HG03521 (cell line): ENCODE data around the gene GIT2.
"Not testable (repeated sequence)": the region's sequence is repeated elsewhere in the genome, so short reads cannot be mapped to it uniquely, and the experiment has no call there.

ENCODE experiments used
- ATAC-seq: cut with Tn5 transposase; IDR thresholded peaks from one replicate; pipeline ENCODE4 v1.9.1; 2021; ENCODE audit warnings: mild to moderate bottlenecking, moderate library complexity; ENCODE audit not compliant: unreplicated experiment

The GIT2 gene

DNA sequence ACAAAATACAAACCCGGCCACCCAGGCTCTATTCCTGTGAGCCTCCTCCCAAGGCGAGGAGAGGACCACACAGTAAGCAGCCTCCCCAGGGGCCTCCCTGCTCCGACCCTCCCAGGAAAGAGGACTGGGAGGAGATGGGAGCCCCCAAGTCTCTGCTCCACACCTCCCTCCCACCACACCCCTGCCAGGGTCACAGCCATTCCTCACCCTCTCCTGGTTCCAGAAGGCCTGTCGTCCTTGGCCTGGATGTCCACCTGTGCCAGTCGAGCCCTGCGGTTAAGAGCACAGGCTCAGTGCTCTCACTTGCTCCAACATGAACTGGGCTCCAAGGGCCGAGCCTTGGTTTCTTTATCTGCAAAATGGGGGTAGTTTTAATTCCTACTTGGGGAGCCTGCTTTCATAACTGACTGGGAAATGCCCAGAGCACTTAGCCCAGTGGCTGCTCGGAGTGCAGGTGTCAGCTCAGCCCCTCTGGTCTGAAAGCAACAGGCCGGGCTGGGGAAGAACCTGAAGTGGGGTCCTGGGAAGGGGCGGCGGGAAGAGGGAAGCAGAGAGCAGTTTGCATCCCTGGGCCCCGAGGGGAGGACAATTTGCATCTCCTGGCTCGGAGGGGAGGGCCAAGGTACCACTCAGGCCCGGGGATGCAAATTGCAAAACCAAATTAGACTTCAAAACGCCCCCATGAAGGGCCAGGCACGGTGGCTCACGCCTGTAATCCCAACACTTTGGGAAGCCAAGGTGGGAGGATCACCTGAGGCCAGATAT is 72.5 kb downstream of the GIT2 start:
- no peak for ATAC-seq

DNA sequence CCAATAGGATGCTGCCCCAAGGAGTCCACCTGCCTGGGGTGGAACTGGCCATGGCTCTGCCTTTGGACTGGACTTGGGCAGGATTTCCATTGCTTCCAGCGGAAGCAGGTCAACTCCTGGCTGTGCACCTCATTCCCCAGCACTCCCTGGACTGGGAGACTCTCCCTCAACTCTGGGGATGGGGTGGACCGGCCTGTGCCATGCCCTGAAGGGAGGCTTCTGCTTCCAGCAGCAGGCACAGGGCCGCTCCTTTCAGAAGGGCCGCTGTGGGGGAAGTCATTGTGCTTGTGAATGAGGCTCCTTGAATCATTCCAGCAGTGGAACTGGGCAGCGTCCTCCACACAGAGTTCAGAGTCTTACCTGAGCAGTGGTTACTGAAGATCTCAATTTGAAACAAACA is 73.1 kb downstream of the GIT2 start:
- no peak for ATAC-seq

DNA sequence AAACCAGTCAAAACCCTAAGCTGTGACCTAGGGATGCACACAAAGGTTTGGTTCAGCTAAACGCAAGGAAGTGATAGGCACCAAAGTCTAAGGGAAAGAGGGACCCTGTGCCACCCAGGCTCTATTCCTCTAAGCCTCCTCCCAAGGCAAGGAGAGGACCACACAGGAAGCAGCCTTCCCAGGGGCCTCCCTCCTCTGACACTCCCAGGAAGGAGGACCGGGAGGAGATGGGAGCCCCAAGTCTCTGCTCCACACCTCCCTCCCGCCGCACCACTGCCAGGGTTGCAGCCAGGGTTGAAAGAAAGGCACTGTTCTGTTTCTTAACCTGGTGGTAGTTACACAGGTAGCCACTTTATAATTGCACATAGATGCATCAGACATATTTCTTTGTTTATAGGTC is 74.2 kb downstream of the GIT2 start:
- ATAC-seq: no peak

DNA sequence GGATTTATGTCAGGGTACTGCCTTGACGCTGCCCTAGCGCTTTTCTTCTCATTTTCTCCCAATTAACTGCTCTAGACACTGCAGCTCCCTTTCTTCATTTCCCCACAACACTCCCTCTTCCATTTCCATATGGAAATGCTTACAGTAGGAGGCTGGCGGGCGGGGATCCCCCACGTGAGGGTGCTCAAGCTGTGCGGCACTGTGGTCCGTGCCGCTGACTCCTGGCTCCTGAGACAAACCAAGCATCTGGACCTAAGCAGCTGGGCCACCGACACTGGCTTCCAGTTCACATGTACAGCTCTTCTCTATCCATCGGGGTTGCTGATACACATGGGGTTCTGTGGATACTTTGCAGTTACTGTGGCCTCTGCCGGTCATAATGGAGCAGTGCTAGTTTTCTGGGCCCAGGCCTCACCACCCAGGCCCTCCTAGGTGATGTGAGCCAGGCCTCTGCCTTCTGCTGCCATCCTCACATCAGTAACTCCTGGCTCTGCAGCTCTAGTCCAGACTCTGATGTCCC is 75.8 kb downstream of the GIT2 start:
- ATAC-seq: no peak

DNA sequence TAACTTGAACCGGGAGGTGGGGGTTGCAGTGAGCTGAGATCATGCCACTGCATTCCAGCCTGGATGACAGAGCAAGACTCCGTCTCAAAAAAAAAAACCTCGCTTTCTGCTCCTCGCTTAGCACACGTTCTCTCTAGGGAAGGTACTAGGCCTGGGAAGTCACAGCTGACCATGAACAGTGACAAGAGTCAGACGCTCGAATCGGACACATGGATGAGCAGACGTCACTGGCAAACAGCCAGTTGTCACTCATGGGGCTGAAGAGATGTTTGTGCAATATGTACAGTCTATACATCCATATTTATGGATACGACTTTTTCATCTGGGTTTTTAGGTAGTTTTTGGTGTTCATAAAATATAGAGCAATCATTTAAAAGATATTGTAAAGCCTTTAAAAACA is 76.7 kb downstream of the GIT2 start:
- ATAC-seq: no peak

DNA sequence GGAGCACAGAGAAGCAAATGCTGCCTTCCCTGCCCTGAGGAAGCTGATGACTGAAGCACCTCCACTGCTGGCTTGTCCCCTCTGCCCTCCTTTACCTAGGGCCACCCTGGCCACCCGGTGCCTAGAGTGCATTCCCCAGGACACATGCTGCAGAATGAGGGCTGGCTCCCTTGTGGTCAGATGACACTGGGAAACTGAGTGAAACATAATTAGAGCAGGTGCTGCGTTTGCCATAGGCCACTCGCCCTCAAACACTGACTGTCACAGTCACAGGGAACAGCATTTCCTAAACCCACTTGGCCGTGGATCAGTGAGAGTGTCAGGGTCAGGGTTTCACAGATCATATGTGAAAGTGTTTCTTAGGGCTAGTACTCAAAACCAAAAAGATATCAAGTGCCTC is 80.1 kb downstream of the GIT2 start:
- no peak for ATAC-seq

DNA sequence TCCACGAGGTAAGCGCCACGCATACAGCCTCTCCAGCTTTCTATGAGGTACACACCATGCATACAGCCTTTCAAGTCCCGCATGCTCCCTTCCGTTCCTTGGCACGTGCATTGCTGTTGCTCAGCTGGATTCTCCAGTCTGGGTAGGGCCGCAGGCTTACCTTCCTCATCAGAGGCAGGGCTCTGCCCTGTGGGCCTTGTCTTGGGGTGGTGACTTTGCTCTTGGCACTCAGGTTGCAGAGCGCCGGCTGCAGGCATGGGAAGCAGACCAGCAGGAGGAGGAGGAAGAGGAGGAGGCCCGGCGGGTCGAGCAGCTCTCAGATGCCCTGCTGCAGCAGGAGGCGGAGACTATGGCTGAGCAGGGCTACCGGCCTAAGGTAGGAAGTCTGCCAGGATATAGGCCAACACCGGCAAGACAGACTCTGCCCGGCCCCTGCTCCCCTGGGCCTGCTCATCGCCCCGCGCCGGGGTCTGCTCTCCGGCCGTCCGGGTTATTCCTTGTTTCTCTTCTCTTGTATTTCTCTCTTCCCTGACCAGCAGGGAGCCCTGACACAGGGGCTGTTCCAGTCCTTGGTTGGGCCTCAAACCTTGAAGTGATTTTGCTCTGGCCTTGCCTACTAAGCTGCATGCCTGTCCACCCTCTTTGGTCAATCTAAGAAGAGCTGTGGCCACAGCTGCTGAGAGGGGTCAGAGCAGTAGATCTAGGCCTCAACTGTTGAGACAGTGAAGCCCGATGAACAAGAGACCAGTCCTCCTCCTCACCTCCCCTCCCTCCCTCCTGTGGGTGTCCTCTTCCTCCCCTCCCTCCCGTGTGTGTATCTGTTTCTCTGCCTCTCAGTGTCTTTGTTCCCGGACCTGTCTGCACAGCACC is 80.8 kb downstream of the GIT2 start:
- ATAC-seq: no peak

DNA sequence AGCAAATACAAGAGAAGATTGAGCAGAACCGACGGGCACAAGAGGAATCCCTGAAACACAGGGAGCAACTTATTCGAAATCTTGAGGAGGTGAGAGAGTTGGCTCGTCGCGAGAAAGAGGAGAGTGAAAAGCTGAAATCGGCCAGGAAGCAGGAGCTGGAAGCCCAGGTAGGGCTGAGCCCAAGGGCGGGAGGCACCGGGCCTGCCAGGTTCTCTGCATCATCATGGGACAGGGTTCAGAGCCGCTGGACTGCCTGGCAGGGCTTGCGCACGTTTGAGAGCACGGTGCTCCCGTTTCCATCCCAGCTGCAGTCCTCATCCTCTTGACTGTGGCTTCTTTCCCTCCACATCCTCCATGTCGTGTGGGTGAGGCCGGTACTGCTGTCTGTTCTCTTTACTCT is 81.7 kb downstream of the GIT2 start:
- ATAC-seq: no peak

DNA sequence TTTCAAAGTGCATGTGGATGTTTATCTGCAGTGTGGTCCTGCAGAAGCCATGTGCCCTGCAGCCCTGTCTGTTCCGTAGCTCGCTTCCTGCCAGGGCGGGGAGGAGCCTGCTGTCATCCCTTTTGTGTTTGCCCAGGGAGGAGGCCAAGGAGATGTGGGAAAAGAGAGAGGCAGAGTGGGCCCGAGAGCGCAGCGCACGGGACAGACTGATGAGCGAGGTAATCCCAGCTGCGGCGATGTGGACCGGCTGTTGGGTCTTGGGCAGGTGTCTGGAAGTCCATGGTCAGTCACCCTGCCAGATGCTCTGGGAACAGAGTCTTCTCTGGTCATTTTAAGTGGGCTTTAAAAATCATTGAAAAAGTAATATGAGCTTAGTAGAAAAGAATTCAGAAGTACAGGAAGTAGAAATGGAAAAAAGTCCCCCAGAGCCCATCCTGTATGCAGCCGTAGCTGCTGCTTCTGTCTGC is 83.3 kb downstream of the GIT2 start:
- ATAC-seq: no peak

DNA sequence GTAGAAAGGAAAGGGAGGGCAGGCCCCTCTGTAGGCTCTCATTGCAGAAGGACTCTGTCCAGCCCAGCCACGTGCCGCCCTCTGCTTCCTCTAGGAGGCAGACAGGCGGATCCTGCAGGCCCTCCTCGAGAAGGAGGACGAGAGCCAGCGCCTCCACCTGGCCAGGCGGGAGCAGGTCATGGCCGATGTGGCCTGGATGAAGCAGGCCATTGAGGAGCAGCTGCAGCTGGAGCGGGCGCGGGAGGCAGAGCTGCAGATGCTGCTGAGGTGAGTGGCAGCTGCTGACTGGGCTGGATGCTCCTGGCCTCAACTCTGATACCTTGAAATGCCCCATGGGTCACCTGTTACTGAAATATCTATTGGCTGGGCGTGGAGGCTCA is 85.2 kb downstream of the GIT2 start:
- no peak for ATAC-seq

DNA sequence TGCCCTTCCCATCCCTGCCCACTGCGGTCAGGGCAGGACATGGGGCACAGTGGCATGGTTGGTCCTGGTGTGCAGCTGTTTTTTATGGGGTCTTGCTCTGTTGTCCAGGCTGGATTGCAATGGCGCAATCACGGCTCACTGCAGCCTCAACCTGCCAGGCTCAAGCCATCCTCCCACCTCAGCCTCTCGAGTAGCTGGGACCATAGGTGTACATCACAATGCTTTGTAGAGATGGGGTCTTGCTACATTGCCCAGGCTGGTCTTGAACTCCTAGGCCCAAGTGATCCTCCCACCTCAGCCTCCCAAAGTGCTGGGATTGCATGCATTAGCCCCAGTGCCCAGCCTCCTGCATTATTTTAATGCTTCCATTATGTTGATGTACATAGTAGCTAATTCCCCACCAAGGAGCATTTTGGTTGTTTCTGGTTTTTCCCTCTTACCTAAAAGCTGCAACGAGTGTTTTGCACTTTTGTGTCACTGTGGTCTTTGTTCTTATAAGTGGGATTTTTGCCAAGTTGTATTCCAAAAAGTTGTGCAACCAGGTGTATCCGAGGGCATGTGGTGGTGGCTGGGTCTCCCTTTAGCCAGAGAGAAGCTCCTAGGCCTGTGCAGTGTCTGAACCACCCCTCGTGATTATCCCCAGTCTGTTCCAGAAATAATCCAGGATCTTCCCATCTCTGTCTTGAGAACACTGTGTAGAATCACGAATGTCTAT is 85.8 kb downstream of the GIT2 start:
- ATAC-seq: no peak

DNA sequence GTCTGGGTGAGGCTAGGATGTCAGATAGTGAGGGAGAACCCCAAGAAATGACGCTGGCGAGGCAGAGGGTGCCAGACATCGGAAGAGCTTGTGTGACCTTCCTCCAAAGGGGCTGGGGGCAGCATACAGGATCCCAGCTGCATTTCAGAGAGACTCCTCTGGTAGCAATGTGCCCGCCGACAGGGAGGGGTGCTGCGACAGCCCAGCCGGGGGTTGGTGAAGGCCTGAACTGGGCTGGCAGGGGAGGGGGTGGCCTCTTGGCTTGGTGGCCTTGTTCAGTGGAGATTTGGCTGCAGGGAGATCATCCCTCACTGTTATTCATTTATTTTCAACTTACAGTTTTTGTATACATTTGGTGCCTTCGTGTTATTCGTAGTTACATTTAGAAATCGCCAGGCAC is 90.9 kb downstream of the GIT2 start:
- no peak for ATAC-seq

DNA sequence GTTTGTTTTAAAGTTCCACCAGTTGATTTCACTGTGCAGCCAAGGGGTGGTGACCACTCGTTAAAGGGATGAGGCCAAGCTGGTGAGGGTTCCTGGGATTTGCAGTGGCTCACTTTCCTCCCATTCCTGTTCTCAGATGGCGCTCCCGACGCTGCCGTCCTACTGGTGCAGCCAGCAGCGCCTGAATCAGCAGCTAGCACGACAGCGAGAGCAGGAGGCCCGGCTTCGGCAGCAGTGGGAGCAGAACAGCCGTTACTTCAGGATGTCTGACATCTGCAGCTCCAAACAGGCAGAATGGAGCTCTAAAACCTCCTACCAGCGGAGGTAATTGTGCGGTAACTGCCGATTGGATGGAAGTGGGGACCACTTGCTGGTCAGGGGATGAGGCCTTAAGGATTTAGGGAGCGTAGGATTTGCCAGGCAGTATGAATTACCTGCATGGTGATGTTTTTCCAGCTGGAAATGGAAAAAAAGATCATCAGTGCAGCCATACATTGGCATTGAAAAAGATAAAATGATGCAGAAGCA is 93.2 kb downstream of the GIT2 start:
- no peak for ATAC-seq

DNA sequence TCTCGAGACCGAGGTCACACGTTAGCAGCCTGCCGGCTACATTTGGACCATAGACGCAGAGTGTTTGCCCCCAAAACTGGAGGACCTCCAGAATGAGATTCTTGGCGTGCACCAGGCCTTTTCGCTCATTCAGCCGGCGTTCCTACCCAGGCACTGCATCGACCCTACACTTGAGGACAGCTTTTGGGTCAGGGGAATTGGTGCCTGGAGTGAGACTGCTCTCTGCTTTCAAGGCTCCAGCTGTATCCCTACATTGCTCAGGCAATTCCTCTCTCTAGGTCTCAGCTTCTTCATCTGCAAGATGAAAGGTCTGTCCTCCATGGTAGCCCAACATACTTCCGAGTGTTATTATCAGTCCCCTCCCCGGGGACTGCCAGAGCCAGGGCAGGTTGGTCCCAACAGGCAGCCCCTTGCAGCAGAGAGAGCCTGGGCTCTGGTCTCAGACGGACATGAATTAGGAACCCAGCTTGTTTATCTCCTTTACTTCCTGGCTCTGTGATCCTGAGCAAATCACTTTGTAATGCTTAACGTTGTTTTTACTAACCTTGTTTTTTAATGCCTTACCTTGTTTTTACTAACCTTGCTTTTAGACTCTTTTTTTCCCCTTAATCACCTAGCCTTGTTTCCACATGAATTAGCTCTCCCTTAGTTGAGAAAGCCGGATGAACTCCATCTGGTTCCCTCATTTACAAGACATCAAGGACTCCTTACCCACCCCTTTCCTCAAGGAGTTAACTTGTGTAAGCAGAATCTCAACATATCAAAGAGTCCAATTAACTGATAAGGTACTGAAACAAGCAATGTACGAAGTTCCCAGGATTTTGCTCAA is 95.2 kb downstream of the GIT2 start:
- no peak for ATAC-seq

DNA sequence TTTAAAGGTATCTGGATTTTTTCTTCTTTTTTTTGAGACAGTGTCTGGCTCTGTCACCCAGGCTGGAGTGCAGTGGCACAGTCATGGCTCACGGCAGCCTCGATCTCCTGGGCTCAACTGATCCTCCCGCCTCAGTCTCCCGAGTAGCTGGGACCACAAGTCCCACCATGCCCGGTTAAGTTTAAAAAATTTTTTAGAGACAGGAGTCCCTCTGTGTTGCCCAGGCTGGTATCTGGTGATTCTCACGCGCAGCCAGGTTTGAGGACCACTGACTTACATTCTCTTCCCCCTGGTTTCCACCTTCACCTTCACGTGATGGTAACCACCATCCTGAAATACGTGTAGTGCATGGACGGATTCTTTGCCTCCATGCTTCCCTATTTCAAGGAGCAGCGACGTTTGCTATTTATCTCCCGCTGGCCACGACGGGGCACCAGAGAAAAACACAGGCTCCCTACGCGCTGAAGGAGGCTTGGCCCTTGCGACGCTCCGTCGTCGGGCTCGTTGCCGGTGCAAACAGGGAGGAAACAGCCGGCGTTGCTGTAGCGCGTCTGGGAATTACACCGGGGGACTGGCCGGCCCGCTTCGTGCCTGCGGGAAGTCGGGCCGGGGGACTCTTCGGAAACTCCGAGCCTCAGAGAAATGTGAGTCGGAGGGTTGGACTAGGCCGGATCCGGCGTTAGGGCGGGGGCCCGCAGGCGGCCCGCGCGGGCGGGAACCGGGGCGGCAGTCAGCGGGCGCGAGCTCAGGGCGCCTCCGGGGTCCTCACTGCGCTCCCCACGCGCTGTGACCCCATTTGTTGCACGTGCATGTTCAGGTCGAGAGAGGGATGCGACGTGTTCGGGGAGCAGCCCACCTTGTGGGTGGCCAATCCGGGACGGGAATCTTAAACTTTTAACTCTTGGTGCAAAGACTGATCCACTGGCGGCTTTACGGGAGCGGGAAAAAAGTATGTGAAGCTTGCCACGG is 96.1 kb downstream of the GIT2 start, which contains the start of gene TCHP:
Gene TCHP, plus strand, starts transcription at position 492 of the 969 bp plus-strand sequence. CDS start 2,753 bp downstream, outside the sequence.
- no peak for ATAC-seq

DNA sequence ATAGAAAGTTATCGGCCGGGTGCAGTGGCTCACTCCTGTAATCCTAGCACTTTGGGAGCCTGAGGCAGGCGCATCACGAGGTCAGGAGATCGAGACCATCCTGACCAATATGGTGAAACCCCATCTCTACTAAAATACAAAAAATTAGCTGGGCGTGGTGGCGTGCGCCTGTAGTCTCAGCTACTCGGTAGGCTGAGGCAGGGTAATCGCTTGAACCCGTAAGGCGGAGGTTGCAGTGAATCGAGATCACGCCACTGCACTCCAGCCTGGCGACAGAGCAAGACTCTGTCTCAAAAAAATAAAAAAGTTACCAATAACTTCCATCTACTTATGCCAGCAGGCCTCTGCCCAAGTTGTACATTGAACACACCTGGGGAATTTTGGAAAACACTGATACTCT is 96.8 kb downstream of the GIT2 start:
- ATAC-seq: not testable (repeated sequence)

DNA sequence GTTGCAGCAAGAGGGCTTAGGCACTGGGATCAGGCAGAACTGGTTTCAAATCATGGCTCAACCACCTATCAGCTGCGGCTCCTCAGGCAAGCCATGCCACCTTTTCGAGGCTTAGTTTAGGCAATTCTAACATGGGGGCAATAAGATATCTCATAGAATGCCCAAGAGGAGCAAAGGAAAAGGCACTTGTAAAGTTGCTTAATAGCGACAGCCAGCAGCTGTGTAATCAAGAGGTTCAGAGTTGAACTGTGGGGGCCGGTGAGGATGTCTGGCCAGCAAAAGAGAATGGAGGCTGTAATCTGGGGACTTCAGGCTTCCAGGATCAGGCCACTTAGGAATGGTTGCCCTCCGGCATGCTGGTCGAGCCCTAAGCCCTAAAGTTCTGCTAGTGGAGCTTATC is 99.1 kb downstream of the GIT2 start:
- ATAC-seq: no peak

DNA sequence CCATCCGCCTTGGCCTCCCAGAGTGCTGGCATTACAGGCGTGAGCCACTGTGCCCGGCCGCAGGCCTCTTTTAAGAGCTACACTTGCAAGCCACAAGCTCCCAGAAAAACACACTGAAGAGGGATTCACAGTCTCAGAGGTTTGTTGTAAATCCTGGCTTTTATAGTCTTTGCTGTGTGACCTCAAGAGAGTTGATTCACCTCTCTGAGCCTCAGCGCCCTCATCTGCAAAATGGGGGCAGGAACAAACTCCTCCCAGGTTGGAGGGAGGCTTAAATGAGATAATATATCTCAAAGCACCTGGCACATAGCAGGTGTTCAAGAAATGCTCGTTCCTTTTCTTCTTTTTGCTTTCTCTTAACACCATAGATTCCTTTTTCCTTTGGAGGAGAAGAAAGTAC is 100.0 kb downstream of the GIT2 start:
- no peak for ATAC-seq

DNA sequence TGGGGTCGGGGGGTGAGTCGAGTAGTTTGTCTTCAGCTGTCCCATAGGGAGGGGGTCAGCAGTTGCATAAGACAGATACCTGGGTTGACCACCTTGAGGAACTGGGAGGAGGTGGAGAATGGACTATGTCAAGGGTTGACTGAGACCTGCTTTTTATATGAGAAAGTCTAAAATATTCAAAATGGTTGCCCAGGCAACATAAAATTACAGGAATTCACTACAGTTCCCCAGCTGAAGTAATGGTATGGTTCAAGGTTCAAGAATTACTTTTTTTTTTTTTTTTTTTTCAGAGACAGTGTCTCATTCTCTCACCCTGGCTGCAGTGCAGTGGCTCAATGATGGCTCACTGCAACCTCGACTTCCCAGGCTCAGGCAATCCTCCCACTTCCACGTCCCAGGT is 101.2 kb downstream of the GIT2 start:
- ATAC-seq: no peak
